GM12872 (cell line): ENCODE results near the gene ADCY1.

Experiments
- CTCF ChIP-seq: IDR thresholded peaks from 3 replicates; pipeline ENCODE4 v1.5.1; 2011; ENCODE audit warnings: low read depth, mild to moderate bottlenecking, low read length, moderate library complexity; ENCODE audit not compliant: insufficient read depth

ADCY1 gene

GRCh38 chr7:45573204-45573603 lies 964 bp upstream of the ADCY1 start:
- TF ChIP-seq CTCF: no peak

- no peak for TF ChIP-seq CTCF
Measured at GRCh38 chr7:45574416-45574668, 174 bp downstream of the ADCY1 start.

- 0 out of 3 replicates have a peak, but pooled peaks have one; percentile 4 for TF ChIP-seq CTCF
Measured at GRCh38 chr7:45574669-45575500, 717 bp downstream of the ADCY1 start.

- no peak for TF ChIP-seq CTCF
Measured at GRCh38 chr7:45575501-45576248, 1.5 kb downstream of the ADCY1 start.

- TF ChIP-seq CTCF: no peak
Measured at GRCh38 chr7:45576249-45576929, 2.2 kb downstream of the ADCY1 start.

- no peak for TF ChIP-seq CTCF
Measured at GRCh38 chr7:45578022-45578421, 3.9 kb downstream of the ADCY1 start.

GRCh38 chr7:45578467-45578866 lies 4.3 kb downstream of the ADCY1 start:
- no peak for TF ChIP-seq CTCF
